Activated naive CD4-positive, alpha-beta T cell treated with anti-CD3 and anti-CD28 coated beads, Interleukin-2, amount 10 ng/mL, durations not matched to agents 7 days and 5 days (primary cell): ENCODE results near the gene P3H1.
"Not testable (repeated sequence)": the region's sequence is repeated elsewhere in the genome, so short reads cannot be mapped to it uniquely, and the experiment has no call there.

Source experiments
- CTCF ChIA-PET: fragments of 350-600 bp; sonication (Branson Sonifier 250); formaldehyde crosslinking; loops from one replicate; lab custom pipeline; 2021; ENCODE audit warnings: antibody characterized with exemption; lab: Charles Lee
- DNase-seq: peaks from one replicate; pipeline ENCODE4 v3.0.0-alpha.2; 2020
- H3K27ac Mint-ChIP-seq: one replicate; pipeline ENCODE4 v1.8.0; 2021; ENCODE audit warnings: mild to moderate bottlenecking, moderate library complexity, mixed read lengths
- H3K27me3 Mint-ChIP-seq: one replicate; pipeline ENCODE4 v1.8.0; 2021; ENCODE audit warnings: mild to moderate bottlenecking, mixed read lengths
- H3K36me3 Mint-ChIP-seq: one replicate; pipeline ENCODE4 v1.8.0; 2021; ENCODE audit warnings: mixed read lengths
- H3K4me1 Mint-ChIP-seq: one replicate; pipeline ENCODE4 v1.8.0; 2021; ENCODE audit warnings: mixed read lengths
- H3K4me3 Mint-ChIP-seq: one replicate; pipeline ENCODE4 v1.8.0; 2021; ENCODE audit warnings: mild to moderate bottlenecking, moderate library complexity, mixed read lengths
- H3K9me3 Mint-ChIP-seq: one replicate; pipeline ENCODE4 v1.8.0; 2021; ENCODE audit warnings: mixed read lengths

P3H1 gene, protein sequence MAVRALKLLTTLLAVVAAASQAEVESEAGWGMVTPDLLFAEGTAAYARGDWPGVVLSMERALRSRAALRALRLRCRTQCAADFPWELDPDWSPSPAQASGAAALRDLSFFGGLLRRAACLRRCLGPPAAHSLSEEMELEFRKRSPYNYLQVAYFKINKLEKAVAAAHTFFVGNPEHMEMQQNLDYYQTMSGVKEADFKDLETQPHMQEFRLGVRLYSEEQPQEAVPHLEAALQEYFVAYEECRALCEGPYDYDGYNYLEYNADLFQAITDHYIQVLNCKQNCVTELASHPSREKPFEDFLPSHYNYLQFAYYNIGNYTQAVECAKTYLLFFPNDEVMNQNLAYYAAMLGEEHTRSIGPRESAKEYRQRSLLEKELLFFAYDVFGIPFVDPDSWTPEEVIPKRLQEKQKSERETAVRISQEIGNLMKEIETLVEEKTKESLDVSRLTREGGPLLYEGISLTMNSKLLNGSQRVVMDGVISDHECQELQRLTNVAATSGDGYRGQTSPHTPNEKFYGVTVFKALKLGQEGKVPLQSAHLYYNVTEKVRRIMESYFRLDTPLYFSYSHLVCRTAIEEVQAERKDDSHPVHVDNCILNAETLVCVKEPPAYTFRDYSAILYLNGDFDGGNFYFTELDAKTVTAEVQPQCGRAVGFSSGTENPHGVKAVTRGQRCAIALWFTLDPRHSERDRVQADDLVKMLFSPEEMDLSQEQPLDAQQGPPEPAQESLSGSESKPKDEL

GRCh38 chr1:42766741-42767509 lies at the start of gene P3H1, which contains the start of gene C1orf50:
TSS of gene P3H1 (minus strand) at chr1:42767028. CDS start at chr1:42766971, 57 bp downstream.
TSS of gene C1orf50 (plus strand) at chr1:42767249. CDS start at chr1:42767312, 63 bp downstream.
- H3K27ac Mint-ChIP-seq, result peak within 1 kb of the TSS; percentile 93
- no peaks in the 10 kb centered on the region for H3K9me3 Mint-ChIP-seq
- CTCF ChIA-PET, result interaction anchor here (0.8 to 2.6 kb wide), 11 partner anchors 10 to 306 kb away, joined by 3 to 15 read pairs (median 4); no protein-coding TSS in a partner anchor
- H3K4me3 Mint-ChIP-seq, result no peak within 1 kb of the TSS
- H3K4me1 Mint-ChIP-seq, result peaks cover 40% of the 10 kb centered on the region
- no peaks in the 10 kb centered on the region for H3K27me3 Mint-ChIP-seq
- H3K36me3 Mint-ChIP-seq, result peaks cover 20% of the 10 kb centered on the region
- peak; percentile 100 for DNase-seq

DNA sequence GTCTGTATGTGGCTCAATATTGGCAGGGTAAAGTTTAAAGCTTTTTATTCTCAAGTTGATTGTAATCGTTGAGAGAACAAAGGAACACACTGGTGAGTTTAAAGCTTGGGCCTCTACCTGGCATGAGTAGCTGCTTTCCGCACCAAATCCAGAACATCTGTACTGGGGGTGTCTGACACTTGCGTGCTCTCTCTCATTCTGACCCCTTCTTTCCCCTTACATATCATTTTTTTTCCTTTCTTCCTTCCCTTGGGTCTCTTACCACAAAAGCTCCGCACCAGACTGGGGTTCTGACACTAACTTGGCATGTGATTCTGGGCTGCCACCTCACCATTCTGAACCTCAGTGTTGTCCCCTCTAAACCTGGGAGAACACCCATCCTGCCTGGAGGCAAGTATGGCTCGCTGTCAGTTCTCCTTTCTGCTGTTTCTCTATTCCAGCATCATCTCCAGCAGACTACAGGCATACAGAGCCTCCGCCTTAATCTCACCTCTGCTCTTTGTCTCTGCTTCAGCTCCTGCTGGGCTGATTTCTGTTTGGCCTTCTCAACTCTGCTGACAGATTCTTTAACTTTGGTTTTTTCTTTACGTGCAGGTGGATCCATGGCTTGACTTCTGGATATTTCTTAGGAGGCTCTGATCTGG lies 49.2 kb upstream of the P3H1 start:
- Mint-ChIP-seq H3K4me3 (peak overlapping the region; percentile 73), H3K4me1 (peaks cover 22% of the 10 kb centered on the region), H3K9me3 (no peaks in the 10 kb centered on the region), H3K27me3 (peaks cover 7% of the 10 kb centered on the region), H3K36me3 (peaks cover 14% of the 10 kb centered on the region), H3K27ac (peak overlapping the region; percentile 88)
- DNase-seq, result no peak
- CTCF ChIA-PET, result interaction anchor here (0.7 to 2.4 kb wide), 2 partner anchors 30 to 257 kb away, joined by 4 to 12 read pairs; partner anchors contain the start of gene ZNF691

- H3K9me3 Mint-ChIP-seq, H3K4me3 Mint-ChIP-seq, CTCF ChIA-PET, H3K27me3 Mint-ChIP-seq, H3K27ac Mint-ChIP-seq, DNase-seq: not testable (repeated sequence)
- H3K4me1 Mint-ChIP-seq, result peaks cover 20% of the 10 kb centered on the region
- peaks cover 14% of the 10 kb centered on the region for H3K36me3 Mint-ChIP-seq
These were observed 48.0 kb upstream of the P3H1 start for GRCh38 chr1:42814815-42815214.

DNA sequence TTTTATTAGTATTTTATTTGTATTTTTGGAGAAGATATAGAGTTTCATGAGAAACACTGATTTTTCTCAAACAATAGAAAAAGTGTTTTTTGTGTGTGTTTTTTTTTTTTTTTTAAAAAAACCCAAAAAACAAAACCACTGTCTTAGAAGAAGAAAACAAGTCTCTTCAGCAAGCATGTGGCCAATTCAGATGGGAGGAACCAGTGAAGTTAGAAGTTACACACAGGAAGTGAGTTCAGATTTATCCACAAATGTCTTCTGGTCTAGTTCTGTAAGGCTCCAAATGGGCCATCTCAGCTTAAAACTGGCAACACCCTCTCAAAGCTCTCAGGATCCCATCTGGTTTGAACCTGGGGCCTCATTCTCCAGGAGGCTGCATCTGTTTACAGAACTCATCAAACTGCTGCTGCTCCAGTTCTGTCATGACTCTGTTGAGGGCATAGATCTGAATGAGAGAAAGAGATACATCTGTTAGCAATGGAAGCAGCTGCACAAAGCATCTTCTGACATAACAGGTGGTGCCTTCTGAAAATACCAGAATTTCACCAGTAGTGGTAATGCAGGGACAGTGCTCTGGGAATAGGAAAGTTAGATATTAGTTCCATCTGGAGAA lies 40.3 kb upstream of the P3H1 start:
- CTCF ChIA-PET, result interaction anchor here (1.3 kb wide), 1 partner anchor 29 kb away, joined by 4 read pairs; no protein-coding TSS in a partner anchor
- Mint-ChIP-seq H3K27me3 (no peaks in the 10 kb centered on the region), H3K4me3 (no peak overlapping the region), H3K27ac (peak overlapping the region; percentile 29), H3K36me3 (peaks cover 16% of the 10 kb centered on the region), H3K4me1 (peaks cover 16% of the 10 kb centered on the region), H3K9me3 (no peaks in the 10 kb centered on the region)
- DNase-seq, result no peak

DNA sequence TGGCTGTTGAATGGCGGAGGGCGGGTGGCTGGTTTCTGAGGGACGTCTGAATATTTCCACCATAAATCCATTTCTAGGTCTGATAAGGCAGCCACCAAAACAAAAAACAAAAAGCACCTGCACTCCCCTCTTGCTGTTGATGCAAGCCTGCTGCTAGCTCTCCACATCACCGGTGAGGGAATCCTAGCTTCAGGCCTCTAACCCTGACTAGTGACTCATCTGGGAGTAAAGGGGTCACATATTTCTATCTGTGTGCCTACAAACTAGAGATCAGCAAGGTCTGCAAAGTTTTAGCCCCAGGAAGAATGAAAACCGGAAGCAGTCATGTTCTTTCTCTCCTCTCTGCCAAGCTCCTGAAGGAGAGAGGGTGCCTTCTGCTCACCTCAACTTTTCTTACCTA lies 39.8 kb upstream of the P3H1 start:
- no peaks in the 10 kb centered on the region for H3K9me3 Mint-ChIP-seq
- peaks cover 16% of the 10 kb centered on the region for H3K4me1 Mint-ChIP-seq
- CTCF ChIA-PET, result interaction anchor here (0.8 kb wide), 1 partner anchor 28 kb away, joined by 4 read pairs; no protein-coding TSS in a partner anchor
- no peak for DNase-seq
- no peak overlapping the region for H3K4me3 Mint-ChIP-seq
- peak overlapping the region; percentile 29 for H3K27ac Mint-ChIP-seq
- H3K27me3 Mint-ChIP-seq, result no peaks in the 10 kb centered on the region
- peaks cover 15% of the 10 kb centered on the region for H3K36me3 Mint-ChIP-seq

DNA sequence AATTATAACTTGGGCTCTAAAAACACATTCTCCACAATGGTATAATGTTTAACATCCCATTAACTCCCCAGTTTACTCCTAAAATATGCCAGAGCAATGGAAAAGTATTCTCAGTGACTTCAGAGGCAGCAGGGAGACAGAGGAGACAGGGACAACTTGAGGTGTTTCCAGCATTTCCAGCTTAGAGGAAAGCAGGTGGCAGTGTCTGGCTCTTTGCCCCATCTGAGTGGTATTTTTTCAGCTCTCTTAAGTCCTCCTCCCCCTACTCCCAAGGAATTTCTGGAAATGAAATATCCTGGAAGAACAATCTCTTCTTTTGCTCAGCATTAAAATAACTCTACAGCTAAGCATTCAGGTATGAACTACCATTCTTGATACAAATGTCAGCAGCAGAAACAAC lies 39.3 kb upstream of the P3H1 start:
- Mint-ChIP-seq H3K4me3 (no peak overlapping the region), H3K9me3 (no peaks in the 10 kb centered on the region), H3K27ac (no peak overlapping the region), H3K4me1 (peaks cover 16% of the 10 kb centered on the region), H3K36me3 (peaks cover 14% of the 10 kb centered on the region), H3K27me3 (no peaks in the 10 kb centered on the region)
- CTCF ChIA-PET, result interaction anchor here (0.8 kb wide), 1 partner anchor 28 kb away, joined by 4 read pairs; no protein-coding TSS in a partner anchor
- no peak for DNase-seq

DNA sequence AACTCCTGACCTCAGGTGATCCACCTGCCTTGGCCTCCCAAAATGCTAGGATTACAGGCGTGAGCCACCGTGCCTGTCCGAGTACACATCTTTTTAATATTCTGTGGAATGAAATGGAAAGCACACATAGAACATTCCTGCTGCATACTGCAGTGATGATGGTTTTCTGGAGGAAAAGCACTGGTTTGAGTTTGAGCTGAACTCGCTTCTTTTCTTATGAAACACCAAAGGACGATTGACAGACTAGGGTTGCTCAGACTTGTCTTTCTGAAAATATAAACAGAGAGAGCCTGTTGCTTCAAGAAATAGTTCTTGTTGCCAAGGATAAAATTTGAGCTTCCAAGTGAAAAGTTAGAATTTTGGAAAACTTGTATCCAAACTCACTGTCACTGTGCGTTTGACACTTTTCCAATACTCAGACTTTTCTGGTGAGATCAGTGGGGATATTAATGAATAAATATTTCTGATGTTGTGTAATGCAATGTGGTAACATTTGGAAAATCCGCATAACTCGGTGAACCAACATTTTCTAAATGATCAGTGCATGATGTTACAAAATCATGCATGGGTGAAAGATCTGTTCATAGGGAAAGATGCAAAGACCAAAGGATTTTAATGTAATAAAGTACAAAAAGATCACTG lies 35.1 kb upstream of the P3H1 start:
- no peak for DNase-seq
- peaks cover 5% of the 10 kb centered on the region for H3K27me3 Mint-ChIP-seq
- no peak overlapping the region for H3K4me3 Mint-ChIP-seq
- peaks cover 5% of the 10 kb centered on the region for H3K4me1 Mint-ChIP-seq
- H3K36me3 Mint-ChIP-seq, result peaks cover 9% of the 10 kb centered on the region
- H3K9me3 Mint-ChIP-seq, result no peaks in the 10 kb centered on the region
- CTCF ChIA-PET, result no interaction called here
- no peak overlapping the region for H3K27ac Mint-ChIP-seq

- Mint-ChIP-seq H3K27ac (no peak overlapping the region), H3K4me3 (no peak overlapping the region), H3K27me3 (peaks cover 22% of the 10 kb centered on the region), H3K9me3 (no peaks in the 10 kb centered on the region), H3K36me3 (no peaks in the 10 kb centered on the region), H3K4me1 (no peaks in the 10 kb centered on the region)
- no peak for DNase-seq
- CTCF ChIA-PET, result no interaction called here
These were observed 31.2 kb upstream of the P3H1 start for GRCh38 chr1:42797979-42798378.

DNA sequence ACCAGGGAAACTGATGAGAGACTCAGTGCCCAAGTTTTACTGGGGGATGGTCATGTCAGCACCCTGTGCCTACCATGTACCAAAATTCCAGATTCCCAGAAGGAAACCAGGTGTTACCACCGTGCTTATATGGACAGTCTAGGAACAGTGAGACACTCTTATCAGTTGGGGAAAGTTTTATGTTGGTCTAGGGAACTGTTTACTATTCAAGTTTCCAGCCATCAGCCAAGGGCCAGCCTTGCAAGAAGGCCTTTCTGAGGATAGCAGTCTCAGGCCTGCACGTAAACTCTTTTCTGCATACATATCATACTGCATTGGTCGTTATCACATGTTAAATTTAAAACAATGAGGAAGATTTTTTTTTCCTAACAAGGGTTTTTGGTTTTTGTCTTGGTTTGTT lies 30.6 kb upstream of the P3H1 start:
- Mint-ChIP-seq H3K4me3 (no peak overlapping the region), H3K4me1 (no peaks in the 10 kb centered on the region), H3K27ac (no peak overlapping the region), H3K36me3 (no peaks in the 10 kb centered on the region), H3K9me3 (no peaks in the 10 kb centered on the region), H3K27me3 (peaks cover 22% of the 10 kb centered on the region)
- CTCF ChIA-PET, result no interaction called here
- no peak for DNase-seq

GRCh38 chr1:42793824-42794223 lies 27.0 kb upstream of the P3H1 start:
- DNase-seq, result no peak
- H3K27me3 Mint-ChIP-seq, result peaks cover 32% of the 10 kb centered on the region
- H3K27ac Mint-ChIP-seq, result no peak overlapping the region
- no peaks in the 10 kb centered on the region for H3K9me3 Mint-ChIP-seq
- CTCF ChIA-PET, result no interaction called here
- no peaks in the 10 kb centered on the region for H3K4me1 Mint-ChIP-seq
- no peaks in the 10 kb centered on the region for H3K36me3 Mint-ChIP-seq
- H3K4me3 Mint-ChIP-seq, result no peak overlapping the region

GRCh38 chr1:42788021-42788420 lies 21.2 kb upstream of the P3H1 start:
- no peak overlapping the region for H3K27ac Mint-ChIP-seq
- H3K36me3 Mint-ChIP-seq, result no peaks in the 10 kb centered on the region
- no peak for DNase-seq
- H3K9me3 Mint-ChIP-seq, result no peaks in the 10 kb centered on the region
- no peak overlapping the region for H3K4me3 Mint-ChIP-seq
- CTCF ChIA-PET, result no interaction called here
- peaks cover 25% of the 10 kb centered on the region for H3K4me1 Mint-ChIP-seq
- peaks cover 25% of the 10 kb centered on the region for H3K27me3 Mint-ChIP-seq

DNA sequence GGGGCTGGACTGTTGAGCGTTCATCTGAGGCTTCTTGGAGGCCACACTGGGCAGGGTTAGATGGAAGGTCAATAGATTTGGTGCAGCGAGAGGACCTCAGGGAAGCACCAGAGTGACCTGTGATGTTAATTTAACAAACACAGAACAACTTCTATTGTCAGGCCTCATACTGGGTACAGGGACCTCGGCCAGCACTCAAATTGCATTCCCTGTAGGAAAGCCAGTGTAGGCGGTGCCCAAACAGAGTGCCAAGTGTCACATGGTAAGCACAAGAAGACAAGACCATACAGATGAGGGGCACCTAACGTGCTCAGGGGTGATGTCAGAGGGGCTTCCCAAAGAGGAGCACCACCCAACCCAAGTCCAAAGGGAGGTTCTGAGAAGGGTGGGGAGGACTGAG lies 19.3 kb upstream of the P3H1 start:
- H3K27ac Mint-ChIP-seq, result no peak overlapping the region
- no peak overlapping the region for H3K4me3 Mint-ChIP-seq
- H3K9me3 Mint-ChIP-seq, result no peaks in the 10 kb centered on the region
- DNase-seq, result no peak
- CTCF ChIA-PET, result no interaction called here
- peaks cover 4% of the 10 kb centered on the region for H3K36me3 Mint-ChIP-seq
- peaks cover 25% of the 10 kb centered on the region for H3K27me3 Mint-ChIP-seq
- H3K4me1 Mint-ChIP-seq, result peaks cover 25% of the 10 kb centered on the region
